SH-SY5Y (cell line): ENCODE results near the gene XPR1.

Experiments used
- GATA2 ChIP-seq: IDR thresholded peaks from 2 replicates; pipeline ENCODE4 v1.6.1; 2011; ENCODE audit warnings: mild to moderate bottlenecking, low read depth, low read length
- GATA3 ChIP-seq: IDR thresholded peaks from 2 replicates; pipeline ENCODE4 v1.6.1; 2011; ENCODE audit warnings: low read depth, mild to moderate bottlenecking, low read length, moderate library complexity

XPR1 gene

DNA sequence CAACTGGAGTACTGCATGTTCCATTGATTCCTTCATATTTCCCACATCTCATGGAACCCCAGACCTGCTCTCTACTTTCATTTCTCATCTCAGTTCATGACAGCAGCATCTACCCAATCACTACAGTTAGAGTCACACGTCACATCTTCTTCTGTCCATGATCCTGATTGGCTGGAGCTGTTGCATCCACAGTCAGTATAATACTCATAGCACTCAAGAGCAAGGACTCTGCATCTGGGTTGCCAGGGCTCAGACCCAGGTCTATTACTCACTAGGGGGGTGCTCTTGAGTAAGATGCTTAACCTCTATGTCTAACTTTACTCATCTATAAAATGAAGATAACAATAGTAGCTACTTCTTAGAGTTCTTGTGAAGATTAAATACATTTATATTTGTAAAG lies 4.4 kb upstream of the XPR1 start:
- TF ChIP-seq GATA3, result no peak
- no peak for TF ChIP-seq GATA2

DNA sequence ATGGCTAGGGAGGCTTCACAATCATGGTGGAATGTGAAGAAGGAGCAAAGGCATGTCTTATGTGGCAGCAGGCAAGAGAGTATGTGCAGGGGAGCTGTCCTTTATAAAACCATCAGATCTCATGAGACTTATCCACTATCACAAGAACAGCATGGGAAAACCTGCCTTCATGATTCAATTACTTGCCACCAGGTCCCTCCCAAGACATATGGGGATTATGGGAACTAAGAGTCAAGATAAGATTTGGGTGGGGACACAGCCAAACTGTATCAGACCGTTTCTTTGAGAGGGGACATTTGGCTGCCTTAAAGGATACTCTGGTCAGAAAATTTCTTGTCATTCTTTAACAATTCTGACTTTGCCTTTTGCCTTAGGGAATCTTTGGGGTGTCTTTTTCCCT lies 3.2 kb upstream of the XPR1 start:
- no peak for TF ChIP-seq GATA3
- no peak for TF ChIP-seq GATA2

DNA sequence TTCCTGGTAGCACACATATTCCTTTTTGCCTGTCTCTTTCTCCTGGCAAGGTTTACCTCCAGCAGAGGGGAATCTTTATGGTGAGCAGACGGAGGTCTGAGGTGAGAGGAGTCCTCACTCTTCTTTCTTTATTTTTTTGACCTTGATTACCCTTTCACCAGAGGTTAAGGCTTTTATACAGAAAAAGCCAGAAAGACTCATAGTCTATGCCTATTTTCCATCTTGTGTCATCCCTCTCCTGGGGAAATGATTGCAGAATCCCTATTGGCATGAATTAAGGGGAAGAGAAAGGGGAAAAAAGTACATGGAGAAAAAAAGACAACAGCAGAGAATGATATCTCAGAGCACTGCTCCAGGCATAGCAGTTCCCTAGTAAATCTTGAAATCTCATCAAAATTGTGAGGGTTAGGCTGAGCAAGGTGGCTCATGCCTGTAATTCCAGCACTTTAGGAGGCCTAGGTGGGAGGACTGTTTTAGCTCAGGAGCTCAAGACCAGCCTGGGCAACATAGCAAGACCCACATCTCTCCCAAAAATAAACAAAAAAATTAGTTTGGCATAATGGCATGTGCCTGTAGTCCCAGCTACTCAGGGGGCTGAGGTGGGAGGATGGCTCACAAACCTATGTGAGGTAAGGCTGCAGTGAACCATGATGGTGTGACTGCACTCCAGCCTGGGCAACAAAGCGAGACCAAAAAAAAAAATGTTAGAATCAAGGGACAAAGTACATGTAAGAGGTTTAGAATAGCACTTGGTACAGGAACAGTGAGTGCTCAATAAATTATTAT lies 1.2 kb upstream of the XPR1 start:
- TF ChIP-seq GATA3 (no peak), GATA2 (no peak)

DNA sequence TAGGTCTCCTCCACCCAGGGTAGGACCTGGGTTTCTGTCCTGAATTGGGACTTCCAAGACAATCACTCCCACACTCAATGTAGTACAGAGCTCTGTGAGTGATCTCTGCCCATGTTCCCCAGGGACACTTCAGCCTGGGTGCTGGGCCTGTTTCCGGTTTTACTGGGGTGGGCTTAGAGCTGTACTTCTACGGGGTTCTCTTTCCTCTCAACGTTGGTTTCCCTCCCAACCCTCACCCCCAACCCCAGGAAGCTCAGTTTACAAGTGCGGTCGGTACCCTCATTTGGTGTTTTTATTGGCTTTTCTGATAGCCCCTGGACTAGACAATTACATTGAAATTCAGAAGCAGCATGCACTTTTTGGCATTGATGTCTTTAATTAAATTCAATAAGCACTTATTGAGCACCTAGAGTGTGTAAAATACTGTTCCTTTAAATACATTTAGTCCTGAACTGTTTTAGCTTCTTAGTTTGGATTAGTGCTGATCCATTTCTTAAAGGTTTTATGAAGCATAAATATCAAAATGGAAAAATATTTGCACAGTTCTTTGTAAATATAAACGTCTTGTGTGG lies 542 bp upstream of the XPR1 start:
- TF ChIP-seq GATA3, result no peak

DNA sequence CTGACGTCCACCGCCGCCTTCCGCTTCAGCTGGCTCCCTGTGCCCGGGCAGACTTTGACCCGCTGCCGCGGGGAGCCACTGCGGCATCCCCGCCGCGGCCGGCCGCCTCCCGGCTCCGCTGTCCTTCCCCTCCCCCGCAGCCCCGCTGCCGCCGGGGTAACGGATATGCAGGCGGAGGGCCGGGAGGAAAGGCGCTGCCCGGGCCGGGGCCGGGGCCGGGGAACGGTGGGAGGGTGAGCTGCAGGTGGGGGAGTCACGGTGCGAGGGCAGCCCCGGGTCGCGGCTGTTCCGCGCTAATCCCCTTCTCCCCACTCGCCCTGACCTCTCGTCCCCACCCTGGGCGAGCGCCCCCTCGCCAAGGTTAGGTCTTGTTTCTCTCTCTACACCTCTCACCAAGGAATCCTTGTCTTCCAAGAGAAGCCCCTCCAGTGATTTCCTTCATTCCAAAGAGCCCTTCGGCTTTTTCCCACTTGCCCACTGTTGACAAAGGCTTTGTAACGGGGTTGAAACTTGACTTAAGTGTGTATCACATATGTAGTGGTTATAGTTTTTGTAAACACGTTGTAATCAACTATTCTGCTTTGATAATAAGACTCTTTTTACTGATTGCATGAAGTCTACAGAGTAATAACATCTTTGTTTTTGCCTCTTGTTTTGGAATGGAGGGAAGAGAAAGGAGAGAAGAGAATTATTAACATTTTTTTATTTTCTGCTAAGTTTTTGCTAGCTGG lies 669 bp downstream of the XPR1 start:
- TF ChIP-seq GATA3 (no peak), GATA2 (no peak)

DNA sequence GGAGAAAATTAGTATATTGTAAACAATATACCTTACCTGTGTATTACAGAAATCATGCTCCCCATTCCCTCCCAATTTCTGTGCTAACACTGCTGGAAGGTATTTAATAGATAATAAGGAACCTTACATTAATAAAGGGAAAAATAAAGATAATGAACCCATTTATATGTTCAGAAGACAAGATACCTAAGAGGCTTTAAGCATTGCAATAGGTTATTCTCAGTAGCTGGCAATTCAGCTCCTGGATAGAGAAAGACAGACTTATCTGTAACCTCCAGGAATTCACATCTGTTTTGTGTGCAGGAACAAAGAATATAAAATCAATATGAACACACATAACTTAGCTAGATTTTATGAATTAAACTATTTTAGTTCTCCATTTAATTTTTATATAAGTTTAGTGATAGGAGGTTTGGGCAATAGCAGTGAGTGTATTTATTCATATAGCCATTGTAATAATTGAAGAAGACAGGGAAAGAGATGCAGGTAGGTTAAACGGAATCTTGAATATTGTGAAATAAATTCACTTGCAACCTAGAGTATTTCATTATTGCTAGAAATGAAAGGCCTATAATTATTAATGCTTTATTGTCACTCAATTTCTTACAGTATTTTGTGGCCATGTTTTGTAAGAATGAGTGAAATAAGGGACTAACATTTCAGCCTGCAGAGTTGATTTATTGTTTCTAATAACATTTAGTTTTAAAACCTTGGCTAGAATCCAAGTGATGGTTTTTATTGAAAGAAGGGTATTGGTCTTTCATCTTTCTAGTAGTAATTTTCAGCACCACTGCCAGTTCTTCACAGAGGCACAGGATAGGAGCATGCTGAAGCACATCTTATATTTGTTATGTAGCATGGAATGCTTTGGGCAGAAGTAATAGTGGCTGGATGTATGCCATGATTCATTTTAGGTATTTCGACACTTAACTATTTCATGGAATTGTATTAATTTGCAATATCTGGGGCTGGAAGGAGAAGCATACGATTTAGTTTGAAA lies 1.5 kb downstream of the XPR1 start:
- no peak for TF ChIP-seq GATA3
- TF ChIP-seq GATA2, result no peak

DNA sequence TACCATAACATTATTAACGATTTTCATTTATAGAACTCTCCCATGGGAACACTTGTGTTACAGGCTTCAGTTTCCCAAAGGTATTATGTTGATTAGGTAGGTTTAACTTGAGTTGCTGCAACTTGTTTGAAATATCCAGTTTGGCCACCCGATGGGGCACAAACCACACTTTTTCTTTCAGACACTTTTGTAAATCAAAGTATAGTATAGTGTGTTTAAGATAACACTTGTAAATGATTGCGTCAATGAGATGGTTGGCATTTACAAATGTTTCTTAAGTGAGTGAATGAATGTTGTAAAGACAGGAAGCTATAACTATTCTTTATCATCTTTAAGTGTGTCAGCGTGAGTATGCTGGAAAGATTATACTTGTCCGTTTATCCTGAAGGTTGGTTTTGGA lies 4.3 kb downstream of the XPR1 start:
- TF ChIP-seq GATA2 (no peak), GATA3 (no peak)

DNA sequence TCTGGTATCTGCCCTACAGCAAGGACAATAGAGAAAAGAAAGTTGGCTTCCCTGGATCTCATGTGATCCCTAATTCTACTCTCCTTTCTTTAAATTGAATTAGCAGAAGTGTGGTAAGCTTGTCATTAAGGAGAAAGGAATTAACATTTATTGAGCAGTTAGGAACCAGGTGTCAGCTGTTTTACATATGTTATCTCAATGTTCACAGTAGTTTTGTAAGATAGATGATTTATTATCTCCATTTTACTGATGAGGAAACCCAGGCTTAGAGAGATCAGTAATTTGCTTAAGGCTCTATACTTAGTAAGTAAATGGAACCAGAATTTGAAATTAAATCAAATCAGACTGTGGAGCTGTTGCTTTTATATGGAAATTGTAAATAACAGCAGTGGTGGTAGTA lies 8.0 kb downstream of the XPR1 start:
- TF ChIP-seq GATA2 (no peak), GATA3 (no peak)

DNA sequence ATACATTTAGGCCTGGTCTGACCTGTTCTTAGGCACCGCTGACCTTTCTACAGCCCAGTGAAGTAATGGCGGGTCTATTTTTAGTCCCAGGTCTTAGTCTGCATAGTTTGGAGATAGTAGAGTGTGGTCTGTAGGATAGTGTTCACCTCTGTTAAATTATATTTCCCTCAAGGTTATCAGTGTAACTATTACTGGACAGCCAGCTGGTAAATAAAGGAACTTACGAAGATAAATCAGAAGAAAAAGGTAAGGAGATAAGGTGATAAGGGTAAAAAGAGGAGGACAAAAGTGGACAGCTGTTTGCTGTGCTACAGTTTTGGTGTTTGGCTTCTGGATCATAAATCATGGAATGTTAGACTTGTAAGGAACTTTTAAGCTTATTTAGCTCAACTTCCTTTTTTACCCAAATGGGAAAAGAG lies 8.7 kb downstream of the XPR1 start:
- no peak for TF ChIP-seq GATA2
- TF ChIP-seq GATA3, result no peak

DNA sequence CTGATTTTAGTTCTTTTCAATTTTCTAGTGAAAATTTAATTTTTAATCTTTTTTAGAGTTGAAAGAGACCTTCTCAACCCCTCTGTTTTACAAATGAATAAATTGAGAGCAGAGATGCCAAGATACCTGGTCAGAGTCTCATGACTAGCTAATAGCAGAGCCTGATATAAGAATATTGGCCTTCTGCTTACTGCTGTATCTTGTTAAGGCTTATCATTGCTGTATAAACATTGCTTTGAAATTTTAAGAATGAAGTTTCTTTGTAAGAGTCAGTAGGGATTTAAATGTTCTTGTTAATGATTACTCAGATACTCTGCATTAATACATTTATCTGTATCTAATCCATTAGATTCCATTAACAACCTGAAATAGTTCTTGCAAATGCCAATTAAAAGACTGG lies 9.8 kb downstream of the XPR1 start:
- TF ChIP-seq GATA3 (no peak), GATA2 (no peak)

DNA sequence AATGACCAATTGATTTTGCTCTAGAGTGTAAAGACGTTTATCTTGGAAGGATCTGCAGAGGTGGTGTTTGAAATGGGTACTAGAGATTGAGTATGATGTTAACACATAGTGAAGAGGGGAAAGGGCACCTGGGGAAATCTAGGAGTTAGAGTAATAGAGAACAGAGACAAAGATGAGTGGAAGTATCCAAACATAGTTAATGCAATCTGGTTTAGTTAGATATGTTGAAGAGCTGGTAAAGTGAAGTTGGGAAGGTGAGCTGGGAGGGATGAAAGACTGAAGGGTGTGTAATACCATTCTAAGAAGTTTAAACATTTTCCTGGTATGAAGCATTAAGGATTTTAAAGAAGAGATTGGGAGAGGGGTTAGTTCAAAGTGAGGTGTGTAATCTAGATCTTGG lies 11.0 kb downstream of the XPR1 start:
- TF ChIP-seq GATA3 (no peak), GATA2 (no peak)

DNA sequence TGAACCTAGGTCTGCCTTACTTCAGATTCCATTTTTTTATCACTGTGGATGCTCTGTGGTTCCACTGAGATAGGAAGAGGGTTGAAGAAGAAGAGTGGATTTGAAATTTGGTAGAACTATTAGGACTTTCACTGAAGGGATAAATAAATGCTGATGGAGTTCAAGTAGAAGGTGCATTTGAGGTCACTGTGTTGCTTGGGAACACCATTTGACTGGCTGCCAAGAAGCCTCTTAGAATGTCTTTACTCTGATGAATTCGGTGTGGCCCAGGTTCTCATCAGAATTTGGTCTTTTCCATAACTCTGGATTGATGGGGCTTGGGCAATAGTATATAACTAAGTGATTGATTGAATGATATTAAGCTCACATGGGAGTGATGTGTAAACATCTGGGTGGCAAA lies 11.9 kb downstream of the XPR1 start:
- no peak for TF ChIP-seq GATA3
- no peak for TF ChIP-seq GATA2

DNA sequence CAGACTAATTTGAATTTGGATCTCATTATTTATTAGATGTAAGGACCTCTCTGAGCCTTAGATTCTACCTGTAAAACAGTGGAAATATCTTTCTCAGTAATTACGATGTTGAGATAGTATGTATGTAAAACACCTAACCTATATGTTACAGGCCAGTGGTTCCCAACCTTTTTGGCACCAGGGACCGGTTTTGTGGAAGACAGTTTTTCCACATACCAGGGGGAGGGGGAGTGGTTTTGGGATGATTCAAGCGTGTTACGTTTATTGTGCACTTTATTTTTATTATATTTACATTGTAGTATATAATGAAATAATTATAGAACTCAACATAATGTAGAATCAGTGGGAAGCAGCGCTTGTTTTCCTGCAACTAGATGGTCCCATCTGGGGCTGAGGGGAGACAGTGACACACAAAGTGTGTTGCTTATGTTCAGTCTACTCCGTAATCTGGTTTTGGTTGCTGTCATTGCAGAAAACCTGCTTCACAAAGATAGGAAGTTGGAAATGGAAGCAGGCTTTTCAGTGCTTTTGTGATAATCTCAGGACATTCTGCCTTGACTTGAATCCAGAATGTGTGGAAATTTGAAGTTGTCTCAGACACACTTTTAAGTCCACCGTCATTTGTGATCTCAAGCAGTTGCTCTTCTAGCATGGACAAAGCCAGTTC lies 12.8 kb downstream of the XPR1 start:
- TF ChIP-seq GATA3 (no peak), GATA2 (no peak)

DNA sequence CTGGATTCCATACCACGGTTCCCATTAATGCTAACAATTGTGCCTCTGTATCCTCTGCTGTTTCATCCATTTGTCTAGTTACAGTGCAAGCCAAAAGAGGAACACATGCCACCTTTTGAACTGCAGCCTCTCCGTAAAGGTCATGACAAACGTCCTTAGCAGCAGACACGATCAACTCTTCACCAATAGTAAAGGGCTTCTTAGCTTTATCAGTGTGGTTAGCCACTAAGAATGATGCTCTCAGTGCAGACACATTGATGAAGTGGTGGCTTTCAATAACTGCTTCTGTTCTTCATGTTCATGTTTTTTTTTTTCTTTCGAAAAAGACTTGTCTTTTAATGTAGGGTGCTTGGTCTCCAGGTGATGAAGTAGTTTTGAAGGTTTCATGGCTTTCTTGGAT lies 14.3 kb downstream of the XPR1 start:
- TF ChIP-seq GATA2, result no peak
- TF ChIP-seq GATA3, result no peak
